Measurements from ENCODE around the gene MAD1L1.

Gene MAD1L1

GRCh38 chr7:2170576-2171521 is 61.9 kb downstream of the MAD1L1 start:
- FAIRE-seq: no peak

GRCh38 chr7:2169923-2170575 is 62.7 kb downstream of the MAD1L1 start:
- no peak for FAIRE-seq

GRCh38 chr7:2168615-2169311 is 64.0 kb downstream of the MAD1L1 start:
- no peak for FAIRE-seq

- no peak for FAIRE-seq
These were observed 66.0 kb downstream of the MAD1L1 start for GRCh38 chr7:2166625-2167280.

GRCh38 chr7:2165610-2166594 is 66.8 kb downstream of the MAD1L1 start:
- no peak for FAIRE-seq

DNA sequence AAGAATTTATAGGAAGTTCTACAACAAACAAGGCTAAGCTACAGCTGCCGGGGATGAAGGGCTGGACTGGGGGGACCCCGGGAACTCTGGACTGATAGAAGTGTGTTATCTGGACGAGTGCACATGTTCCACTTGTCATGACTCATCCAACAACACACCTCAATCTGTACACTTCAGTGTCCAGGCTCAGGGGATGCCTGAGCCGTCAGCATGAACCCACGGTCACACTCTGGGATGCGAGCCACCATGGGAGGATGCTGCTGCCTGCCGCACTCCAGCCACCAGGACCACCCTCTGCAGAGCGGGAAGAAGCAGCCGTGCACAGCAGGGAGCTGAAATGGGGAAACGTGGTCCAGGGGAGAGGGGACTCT is 67.5 kb downstream of the MAD1L1 start:
- FAIRE-seq: no peak

DNA sequence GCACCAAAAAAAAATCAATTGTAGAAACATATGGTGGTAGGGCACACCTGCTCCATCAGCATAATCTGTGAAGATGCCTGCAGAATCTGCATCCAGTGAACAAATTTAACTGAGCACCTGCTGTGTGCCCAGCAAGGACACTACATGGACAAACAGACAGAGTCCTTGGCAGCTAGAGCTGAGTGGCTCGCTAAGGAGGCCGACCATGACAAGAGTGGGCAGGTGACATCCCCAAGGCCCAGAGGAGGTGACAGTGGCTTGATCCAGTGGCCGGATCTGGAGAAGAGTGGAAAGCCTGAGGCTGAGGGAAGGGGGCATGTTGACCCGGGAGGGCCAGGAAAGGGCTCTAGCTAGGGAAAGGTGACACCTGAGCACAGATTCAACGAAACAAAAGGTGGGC is 68.1 kb downstream of the MAD1L1 start:
- no peak for FAIRE-seq

DNA sequence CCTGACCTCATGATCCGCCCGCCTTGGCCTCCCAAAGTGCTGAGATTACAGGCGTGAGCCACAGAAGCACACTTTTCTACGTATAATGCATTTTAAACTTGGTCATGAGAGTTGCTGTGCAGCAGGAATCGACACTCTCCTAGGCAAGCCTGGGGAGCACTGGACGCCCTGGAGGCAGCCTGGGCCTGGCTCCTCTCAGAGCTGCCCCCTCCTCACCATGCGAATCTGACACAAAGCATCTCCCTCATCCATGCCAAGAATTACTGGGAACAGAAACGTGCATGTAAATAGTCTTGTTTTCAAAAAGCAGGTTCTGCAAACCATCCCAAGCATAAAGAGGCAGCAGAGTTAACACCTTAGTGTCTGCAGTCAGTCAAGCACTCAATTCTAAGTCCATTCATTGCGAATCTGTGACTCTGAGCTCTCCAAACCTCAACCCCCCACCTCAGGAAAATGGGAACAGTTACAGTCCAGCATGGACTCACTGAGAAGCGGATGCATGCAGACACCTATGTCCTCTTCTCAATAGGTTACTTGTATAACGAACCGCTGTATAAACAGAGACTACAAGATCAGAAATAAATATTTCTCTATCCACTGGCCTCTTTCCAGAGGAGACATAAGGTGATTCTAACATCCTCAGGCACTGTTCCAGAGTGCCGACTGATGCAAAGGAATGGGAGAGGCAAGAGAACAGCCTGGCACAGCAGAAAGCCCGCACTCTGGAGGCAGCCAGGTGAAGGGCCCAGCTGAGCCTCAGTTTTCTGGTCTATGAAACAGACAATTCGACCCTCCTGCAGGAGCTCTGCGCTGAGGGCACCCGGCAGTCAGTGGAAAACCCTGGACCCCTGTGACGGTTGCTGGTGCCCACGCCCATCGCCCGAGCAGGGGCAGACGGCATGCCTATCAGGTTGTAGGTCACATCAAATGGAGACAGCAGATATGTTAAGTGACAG is 68.9 kb downstream of the MAD1L1 start:
- FAIRE-seq: no peak

- FAIRE-seq: no peak
These were observed 69.8 kb downstream of the MAD1L1 start for GRCh38 chr7:2162959-2163358.

- FAIRE-seq: peak; percentile 8
These were observed 70.5 kb downstream of the MAD1L1 start for GRCh38 chr7:2162004-2162902.

DNA sequence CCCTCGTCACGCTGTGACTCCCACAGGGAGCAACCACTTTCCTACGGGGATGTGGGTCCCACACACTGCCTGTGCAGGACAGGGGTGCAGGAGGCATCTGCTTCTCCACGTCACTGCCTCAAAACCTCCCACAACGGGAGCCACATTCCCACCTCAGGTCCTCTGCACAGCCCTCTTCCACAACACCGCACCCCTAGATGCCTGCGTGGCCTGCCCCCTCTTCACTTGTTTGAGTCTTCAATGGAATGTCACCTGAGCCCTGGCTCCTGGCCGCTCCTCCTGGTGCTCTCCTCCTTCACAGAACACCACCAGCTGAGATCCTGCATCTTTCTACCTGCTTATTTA is 73.6 kb downstream of the MAD1L1 start:
- FAIRE-seq: no peak

GRCh38 chr7:2158331-2159175 is 74.2 kb downstream of the MAD1L1 start:
- FAIRE-seq: no peak

DNA sequence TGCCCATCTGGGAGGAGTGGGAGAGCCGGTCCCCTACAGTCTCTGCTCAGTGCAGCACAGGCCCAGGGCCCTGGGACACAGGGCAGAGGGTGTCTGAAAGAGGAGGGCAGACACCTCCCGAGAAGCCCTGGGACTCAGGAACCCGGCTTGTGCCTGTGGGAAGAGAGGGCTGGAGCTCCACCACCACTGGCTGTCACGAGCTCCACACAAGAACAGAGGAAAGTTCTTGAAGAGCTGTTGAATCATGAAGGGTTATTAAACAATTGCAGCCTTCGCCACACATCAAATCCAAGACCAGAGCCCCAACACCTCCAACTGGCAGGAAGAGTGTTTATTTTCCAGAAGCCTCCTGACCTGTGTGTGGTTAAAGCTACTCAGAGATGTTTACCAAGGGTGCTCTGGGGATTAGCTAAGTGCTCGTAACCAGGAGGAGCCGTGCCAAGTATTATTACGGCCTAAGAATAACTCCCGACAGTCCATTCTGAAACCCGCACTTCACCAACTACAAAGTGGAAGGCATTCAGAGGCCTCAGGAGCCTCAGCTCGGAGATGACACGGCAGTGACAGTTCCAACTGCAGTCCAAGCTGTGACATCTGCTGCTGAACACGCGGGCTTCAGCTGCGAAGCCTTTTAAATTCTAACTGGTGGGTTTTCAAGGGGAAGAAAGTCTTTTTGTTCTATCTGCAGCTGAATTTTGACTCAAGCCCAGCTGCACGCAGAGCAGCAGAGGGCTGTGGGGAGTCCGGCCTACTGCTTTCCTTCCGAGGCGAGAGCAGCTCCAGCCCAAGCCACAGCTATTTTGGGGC is 75.1 kb downstream of the MAD1L1 start:
- FAIRE-seq: no peak

GRCh38 chr7:2156756-2157472 is 75.8 kb downstream of the MAD1L1 start:
- no peak for FAIRE-seq

DNA sequence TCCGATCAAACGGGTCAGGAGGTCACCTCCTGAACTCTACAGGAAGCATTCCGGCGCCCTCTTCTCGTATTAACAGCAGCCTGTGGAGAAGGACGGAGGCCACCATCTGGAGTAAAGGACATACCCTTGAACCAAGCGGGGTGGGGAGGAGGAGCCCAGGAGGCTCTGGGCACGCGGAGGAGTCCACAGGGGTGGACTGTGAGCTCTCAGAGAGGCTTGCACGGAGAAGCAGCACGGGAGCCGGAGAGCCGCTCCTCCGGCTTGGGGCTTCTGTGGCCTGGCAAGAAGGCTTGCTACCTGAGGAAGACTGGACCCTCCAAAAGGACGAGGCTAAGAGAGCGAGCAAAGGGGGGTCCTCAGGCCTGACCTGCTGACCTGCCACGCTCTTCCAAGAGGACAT is 77.9 kb downstream of the MAD1L1 start:
- FAIRE-seq: no peak

- peak; percentile 19 for FAIRE-seq
These were observed 78.6 kb downstream of the MAD1L1 start for GRCh38 chr7:2154121-2154520.

- FAIRE-seq: no peak
These were observed 80.1 kb downstream of the MAD1L1 start for GRCh38 chr7:2152646-2153045.

Measured in G401.6 (cell line).